Ovary (tissue), 3 donors: ENCODE data around the gene SYNDIG1.

Source experiments
- POLR2A ChIP-seq: fragments of 450-650 bp; IDR thresholded peaks from one replicate; pipeline ENCODE4 v1.6.1; 2017; ENCODE audit warnings: antibody characterized with exemption, mild to moderate bottlenecking, moderate library complexity
- TF ChIP-seq, protein P1 (sequence below), 3 donors: fragments of 450-650 bp in 2 of 3; fragments of 200-600 bp in 1 of 3; IDR thresholded peaks; one replicate each; pipeline versions ENCODE4 v1.5.1 to v1.8.0; 2016 to 2022; ENCODE audit warnings: antibody characterized with exemption in 3 of 3, mild to moderate bottlenecking in 1 of 3
- donor health status: DM: no; HTN: no; CAD: no.

DNA sequence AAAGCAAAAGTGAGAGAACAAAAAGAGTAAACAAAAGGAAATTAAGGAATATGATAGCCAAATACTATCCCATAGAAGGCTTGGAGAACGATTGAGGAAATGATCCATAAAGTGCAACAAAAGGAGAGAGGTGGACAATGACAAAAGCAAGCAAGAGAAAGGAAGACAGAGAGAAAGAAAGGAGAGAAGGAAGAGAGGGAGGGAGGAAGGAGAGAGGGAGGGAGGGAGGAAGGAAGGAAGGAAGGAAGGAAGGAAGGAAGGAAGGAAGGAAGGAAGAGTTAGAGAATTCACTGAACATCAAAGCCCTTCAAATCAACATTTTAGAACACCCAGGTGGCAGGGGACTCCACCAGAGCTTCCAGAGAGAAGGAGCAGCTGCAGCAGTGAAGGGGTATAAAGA, 185.0 kb downstream of the SYNDIG1 start:
- TF ChIP-seq, protein P1, sequence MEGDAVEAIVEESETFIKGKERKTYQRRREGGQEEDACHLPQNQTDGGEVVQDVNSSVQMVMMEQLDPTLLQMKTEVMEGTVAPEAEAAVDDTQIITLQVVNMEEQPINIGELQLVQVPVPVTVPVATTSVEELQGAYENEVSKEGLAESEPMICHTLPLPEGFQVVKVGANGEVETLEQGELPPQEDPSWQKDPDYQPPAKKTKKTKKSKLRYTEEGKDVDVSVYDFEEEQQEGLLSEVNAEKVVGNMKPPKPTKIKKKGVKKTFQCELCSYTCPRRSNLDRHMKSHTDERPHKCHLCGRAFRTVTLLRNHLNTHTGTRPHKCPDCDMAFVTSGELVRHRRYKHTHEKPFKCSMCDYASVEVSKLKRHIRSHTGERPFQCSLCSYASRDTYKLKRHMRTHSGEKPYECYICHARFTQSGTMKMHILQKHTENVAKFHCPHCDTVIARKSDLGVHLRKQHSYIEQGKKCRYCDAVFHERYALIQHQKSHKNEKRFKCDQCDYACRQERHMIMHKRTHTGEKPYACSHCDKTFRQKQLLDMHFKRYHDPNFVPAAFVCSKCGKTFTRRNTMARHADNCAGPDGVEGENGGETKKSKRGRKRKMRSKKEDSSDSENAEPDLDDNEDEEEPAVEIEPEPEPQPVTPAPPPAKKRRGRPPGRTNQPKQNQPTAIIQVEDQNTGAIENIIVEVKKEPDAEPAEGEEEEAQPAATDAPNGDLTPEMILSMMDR (IDR thresholded peaks at IDR 0.05), result no peak
- no peak for TF ChIP-seq POLR2A
